Activated CD4-positive, alpha-beta T cell treated with anti-CD3 and anti-CD28 coated beads for 36 hours (primary cell): ENCODE results near the gene NRGN. TPM values are rescaled to one million over a fixed set of nuclear protein-coding genes. Genes with fewer than 3 reads are reported as not detected.
"Not testable (repeated sequence)": the region's sequence is repeated elsewhere in the genome, so short reads cannot be mapped to it uniquely, and the experiment has no call there.

Experiments used
- ATAC-seq: fragments of 200-7000 bp; cut with Tn5 transposase; one replicate; pipeline ENCODE4 v1.10.0; 2021; ENCODE audit warnings: mild to moderate bottlenecking, moderate library complexity
- CTCF ChIA-PET: fragments of 350-600 bp; sonication (Branson Sonifier 250); formaldehyde crosslinking; loops from one replicate; lab custom pipeline; 2021; ENCODE audit warnings: antibody characterized with exemption; lab: Charles Lee
- POLR2A ChIA-PET: fragments of 350-600 bp; sonication (Branson Sonifier 250); formaldehyde crosslinking; loops from one replicate; lab custom pipeline; 2021; ENCODE audit warnings: antibody characterized with exemption, inconsistent platforms; lab: Charles Lee
- DNase-seq: peaks from one replicate; pipeline ENCODE4 v3.0.0-alpha.2; 2020
- H3K27ac Mint-ChIP-seq: one replicate; pipeline ENCODE4 v1.8.0; 2021; ENCODE audit warnings: mixed read lengths
- H3K27me3 Mint-ChIP-seq: one replicate; pipeline ENCODE4 v1.8.0; 2021; ENCODE audit warnings: mixed read lengths
- H3K36me3 Mint-ChIP-seq: one replicate; pipeline ENCODE4 v1.8.0; 2021; ENCODE audit warnings: low read depth, mixed read lengths
- H3K4me1 Mint-ChIP-seq: one replicate; pipeline ENCODE4 v1.8.0; 2021; ENCODE audit warnings: mixed read lengths
- H3K4me3 Mint-ChIP-seq: one replicate; pipeline ENCODE4 v1.8.0; 2021; ENCODE audit warnings: mild to moderate bottlenecking, moderate library complexity, mixed read lengths
- H3K9me3 Mint-ChIP-seq: one replicate; pipeline ENCODE4 v1.8.0; 2021; ENCODE audit warnings: low read depth, mixed read lengths
- intact Hi-C, 2 experiments: fragments of 100-400 bp; cut with DNase I in 1 of 2; cut with micrococcal nuclease in 1 of 2; formaldehyde crosslinking; loops; one replicate each; pipeline versions ENCODE4 v1.14.2 to v1.15.1; 2022 to 2024; cut with DNase I, micrococcal nuclease
- total RNA-seq, 2 experiments: library from RNA; stranded (reverse); gene quantifications; one replicate each; pipeline ENCODE4 v1.2.3, GENCODE V29; 2021

NRGN gene
- total RNA-seq, 2 experiments from 2014 or later: 13.5 to 18.1 TPM

DNA sequence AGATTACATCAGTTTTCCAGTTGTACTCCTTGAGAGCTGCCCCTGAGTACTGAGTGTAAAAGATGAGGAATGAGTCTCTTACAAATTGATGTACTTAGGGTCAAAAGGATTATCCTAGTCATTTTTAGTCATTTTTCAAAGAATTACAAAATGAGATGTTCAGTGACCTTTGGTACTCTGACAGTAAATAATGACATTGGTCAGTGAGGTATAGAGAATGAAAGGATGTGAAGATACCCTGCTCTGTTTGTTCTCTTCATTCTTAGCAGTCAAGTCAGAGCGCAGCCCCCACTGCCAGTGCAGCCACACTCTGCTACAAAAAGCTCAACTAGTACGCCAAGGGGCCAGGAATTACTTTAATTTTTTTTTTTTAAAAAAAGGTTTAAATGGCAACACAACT lies 26.4 kb downstream of the NRGN start:
- Mint-ChIP-seq H3K36me3 (peaks cover 8% of the 10 kb centered on the region), H3K27ac (no peak overlapping the region), H3K27me3 (peaks cover 9% of the 10 kb centered on the region), H3K4me1 (peaks cover 11% of the 10 kb centered on the region), H3K9me3 (no peaks in the 10 kb centered on the region), H3K4me3 (no peak overlapping the region)
- ChIA-PET CTCF (interaction anchor here (1.3 to 1.7 kb wide), 5 partner anchors 10 to 95 kb away, joined by 3 to 5 read pairs (median 3); no protein-coding TSS in a partner anchor), POLR2A (interaction anchor here (0.6 kb wide), 1 partner anchor 14 kb away, joined by 3 read pairs; no protein-coding TSS in a partner anchor)
- DNase-seq (no peak), ATAC-seq (no peak)
- intact Hi-C loops: no loop called here

DNA sequence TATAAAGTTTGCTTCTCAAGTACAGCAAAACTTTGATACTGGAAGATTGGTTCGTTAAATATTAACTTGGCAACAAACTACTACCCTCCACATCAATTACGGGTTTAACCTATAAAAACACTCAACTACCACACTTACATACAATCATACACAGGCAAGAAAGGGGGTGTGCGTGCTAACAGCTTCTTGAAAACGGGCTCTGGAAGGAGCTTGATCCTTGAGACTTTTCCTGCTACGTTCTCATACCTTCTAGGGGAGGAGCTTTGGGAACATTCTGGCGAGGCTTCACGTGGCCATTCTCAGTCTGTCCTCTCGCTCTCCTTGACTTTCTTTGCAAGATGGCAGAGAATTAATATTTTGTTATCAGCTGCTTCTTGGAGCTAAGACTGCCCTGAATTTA lies 29.2 kb downstream of the NRGN start:
- ATAC-seq: no peak

DNA sequence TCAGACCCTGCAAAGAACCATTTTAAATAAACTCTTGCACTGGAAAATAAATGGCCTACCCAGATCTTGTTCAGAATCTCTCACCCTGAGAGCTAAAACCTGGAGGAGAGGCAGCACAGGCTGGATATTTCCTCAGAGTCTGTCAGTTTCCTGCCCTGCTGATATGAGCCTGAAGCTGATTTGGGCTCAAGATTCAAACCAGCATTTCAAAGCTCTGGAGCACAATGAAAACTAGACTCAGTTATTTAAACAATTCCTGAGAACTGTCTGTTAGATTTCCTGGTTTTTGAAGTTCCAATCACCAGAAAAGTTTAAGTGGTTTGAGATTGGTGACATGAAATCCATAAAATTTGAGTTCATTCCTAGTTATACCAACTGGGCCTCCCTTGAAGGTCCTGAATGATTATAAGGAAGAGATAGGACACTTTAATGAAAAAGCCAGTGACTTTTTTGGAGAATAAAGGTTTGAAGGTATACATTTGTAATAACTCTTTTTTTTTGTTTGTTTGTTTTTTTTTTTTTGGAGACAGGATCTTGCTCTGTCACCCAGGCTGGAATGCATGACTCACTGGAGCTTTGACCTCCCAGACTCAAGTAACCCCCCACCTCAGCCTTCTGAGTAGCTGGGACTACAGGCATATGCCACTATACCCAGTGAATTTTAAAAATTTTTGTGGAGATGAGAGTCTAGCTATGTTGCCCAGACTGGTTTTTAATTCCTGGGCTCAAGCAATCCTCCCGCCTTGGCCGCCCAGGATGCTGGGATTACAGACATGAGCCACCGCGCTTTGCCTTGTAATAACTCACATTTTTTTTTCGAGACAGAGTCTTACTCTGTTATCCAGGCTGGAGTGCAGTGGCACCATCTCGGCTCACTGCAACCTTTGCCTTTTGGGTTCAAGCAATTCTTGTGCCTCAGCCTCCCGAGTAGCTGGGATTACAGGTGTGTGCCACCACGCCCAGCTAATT lies 30.3 kb downstream of the NRGN start:
- H3K4me3 Mint-ChIP-seq: no peak overlapping the region
- CTCF ChIA-PET: interaction anchor here (0.5 to 2.2 kb wide), 7 partner anchors 9 to 578 kb away, joined by 3 to 8 read pairs (median 3); partner anchors contain the start of genes SIAE and SPA17

More for the DNA sequence above, 29.2 kb downstream of the NRGN start:
- POLR2A ChIA-PET: interaction anchor here (1.0 kb wide), 1 partner anchor 32 kb away, joined by 3 read pairs; the partner anchor contains the start of gene MSANTD2
- Mint-ChIP-seq H3K4me3 (no peak overlapping the region), H3K27ac (no peak overlapping the region), H3K27me3 (no peaks in the 10 kb centered on the region), H3K36me3 (peaks cover 17% of the 10 kb centered on the region), H3K4me1 (no peaks in the 10 kb centered on the region), H3K9me3 (no peaks in the 10 kb centered on the region)
- CTCF ChIA-PET: interaction anchor here (0.7 to 2.2 kb wide), 4 partner anchors 11 to 100 kb away, joined by 3 to 8 read pairs (median 4); no protein-coding TSS in a partner anchor
- DNase-seq: no peak
- intact Hi-C loops: no loop called here

DNA sequence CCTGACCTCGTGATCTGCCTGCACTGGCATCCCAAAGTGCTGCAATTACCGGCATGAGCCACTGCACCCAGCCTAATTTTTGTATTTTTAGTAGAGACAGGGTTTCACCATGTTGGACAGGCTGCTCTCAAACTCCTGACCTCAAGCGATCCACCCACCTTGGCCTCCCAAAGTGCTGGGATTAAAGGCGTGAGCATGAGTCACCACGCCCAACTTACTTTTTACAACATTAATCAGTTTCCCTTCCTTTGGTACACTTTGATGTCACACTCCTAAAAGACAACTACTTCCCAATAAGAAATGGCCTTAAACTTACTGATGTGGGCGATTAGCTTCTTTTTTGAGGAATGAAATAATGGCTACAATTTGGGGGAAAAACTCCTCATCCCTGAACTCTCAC lies 31.2 kb downstream of the NRGN start:
- H3K4me3 Mint-ChIP-seq, ATAC-seq, DNase-seq, H3K9me3 Mint-ChIP-seq, H3K4me1 Mint-ChIP-seq, POLR2A ChIA-PET, H3K27me3 Mint-ChIP-seq, intact Hi-C loops, H3K27ac Mint-ChIP-seq: not testable (repeated sequence)
- CTCF ChIA-PET: interaction anchor here (0.6 to 1.4 kb wide), 4 partner anchors 23 to 927 kb away, joined by 3 read pairs; no protein-coding TSS in a partner anchor
- H3K36me3 Mint-ChIP-seq: peaks cover 17% of the 10 kb centered on the region

More for the DNA sequence above, 30.3 kb downstream of the NRGN start:
- Mint-ChIP-seq H3K27ac (no peak overlapping the region), H3K36me3 (peaks cover 17% of the 10 kb centered on the region), H3K9me3 (no peaks in the 10 kb centered on the region), H3K4me1 (no peaks in the 10 kb centered on the region), H3K27me3 (no peaks in the 10 kb centered on the region)
- POLR2A ChIA-PET: interaction anchor here (0.6 kb wide), 1 partner anchor 52 kb away, joined by 5 read pairs; no protein-coding TSS in a partner anchor
- intact Hi-C loops: no loop called here
- DNase-seq (no peak), ATAC-seq (no peak)

- Mint-ChIP-seq H3K27ac (no peak overlapping the region), H3K9me3 (no peaks in the 10 kb centered on the region), H3K4me1 (peaks cover 15% of the 10 kb centered on the region), H3K36me3 (peaks cover 8% of the 10 kb centered on the region), H3K27me3 (no peaks in the 10 kb centered on the region), H3K4me3 (no peak overlapping the region)
- ATAC-seq: no peak
- ChIA-PET CTCF (interaction anchor here (1.7 kb wide), 1 partner anchor 10 kb away, joined by 5 read pairs; no protein-coding TSS in a partner anchor), POLR2A (no interaction called here)
- no peak for DNase-seq
- intact Hi-C loops: no loop called here
These were observed 37.3 kb downstream of the NRGN start for GRCh38 chr11:124776865-124777645.

GRCh38 chr11:124778281-124778680 lies 38.5 kb downstream of the NRGN start:
- ChIA-PET CTCF (interaction anchor here (0.6 to 2.6 kb wide), 6 partner anchors 13 to 118 kb away, joined by 3 to 12 read pairs (median 4); no protein-coding TSS in a partner anchor), POLR2A (no interaction called here)
- DNase-seq: no peak
- no peaks in the 10 kb centered on the region for H3K27me3 Mint-ChIP-seq
- H3K9me3 Mint-ChIP-seq: no peaks in the 10 kb centered on the region
- no peak overlapping the region for H3K27ac Mint-ChIP-seq
- intact Hi-C loops: no loop called here
- H3K4me1 Mint-ChIP-seq: peaks cover 15% of the 10 kb centered on the region
- H3K36me3 Mint-ChIP-seq: peaks cover 4% of the 10 kb centered on the region
- no peak for ATAC-seq
- no peak overlapping the region for H3K4me3 Mint-ChIP-seq

- H3K36me3 Mint-ChIP-seq: peaks cover 4% of the 10 kb centered on the region
- no peaks in the 10 kb centered on the region for H3K9me3 Mint-ChIP-seq
- CTCF ChIA-PET: interaction anchor here (1.0 to 2.6 kb wide), 9 partner anchors 9 to 110 kb away, joined by 3 to 12 read pairs (median 5); no protein-coding TSS in a partner anchor
- no peaks in the 10 kb centered on the region for H3K27me3 Mint-ChIP-seq
- intact Hi-C loops: no loop called here
- H3K4me3 Mint-ChIP-seq: no peak overlapping the region
- DNase-seq (no peak), ATAC-seq (no peak)
- POLR2A ChIA-PET: interaction anchor here (0.6 kb wide), 1 partner anchor 14 kb away, joined by 3 read pairs; no protein-coding TSS in a partner anchor
- H3K4me1 Mint-ChIP-seq: peaks cover 17% of the 10 kb centered on the region
- no peak overlapping the region for H3K27ac Mint-ChIP-seq
These were observed 39.8 kb downstream of the NRGN start for GRCh38 chr11:124779568-124779967.

- ATAC-seq (no peak), DNase-seq (no peak)
- ChIA-PET CTCF (interaction anchor here (0.5 to 2.4 kb wide), 3 partner anchors 10 to 20 kb away, joined by 3 to 15 read pairs (median 3); no protein-coding TSS in a partner anchor), POLR2A (interaction anchor here (0.7 kb wide), 1 partner anchor 746 kb away, joined by 4 read pairs; no protein-coding TSS in a partner anchor)
- H3K9me3 Mint-ChIP-seq: no peaks in the 10 kb centered on the region
- no peak overlapping the region for H3K4me3 Mint-ChIP-seq
- H3K36me3 Mint-ChIP-seq: no peaks in the 10 kb centered on the region
- no peaks in the 10 kb centered on the region for H3K27me3 Mint-ChIP-seq
- H3K27ac Mint-ChIP-seq: no peak overlapping the region
- intact Hi-C loops: no loop called here
- H3K4me1 Mint-ChIP-seq: peaks cover 5% of the 10 kb centered on the region
These were observed 43.3 kb downstream of the NRGN start for GRCh38 chr11:124783002-124783401.

DNA sequence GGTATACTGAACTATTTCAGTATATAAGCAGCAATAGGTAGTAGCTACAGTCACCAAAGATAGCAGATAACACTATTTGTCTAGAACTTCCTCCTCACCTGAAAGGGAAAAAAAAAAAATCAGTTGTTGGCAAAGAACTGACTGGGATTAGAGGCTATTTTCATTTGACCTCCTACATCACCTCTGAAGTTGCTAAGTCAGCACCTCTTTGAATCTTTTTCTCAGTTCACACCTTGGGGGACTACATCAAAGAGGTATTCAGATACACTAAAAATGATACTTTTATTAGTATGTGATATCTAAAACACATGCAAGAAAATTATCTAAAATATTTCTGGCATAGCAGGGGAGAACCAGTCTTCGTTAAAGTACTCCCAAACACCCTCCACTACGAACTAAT lies 44.3 kb downstream of the NRGN start:
- Mint-ChIP-seq H3K36me3 (no peaks in the 10 kb centered on the region), H3K4me1 (peaks cover 2% of the 10 kb centered on the region), H3K9me3 (no peaks in the 10 kb centered on the region), H3K27ac (no peak overlapping the region), H3K4me3 (no peak overlapping the region), H3K27me3 (no peaks in the 10 kb centered on the region)
- intact Hi-C loops: no loop called here
- POLR2A ChIA-PET: no interaction called here
- DNase-seq (no peak), ATAC-seq (no peak)
- CTCF ChIA-PET: interaction anchor here (1.3 to 2.4 kb wide), 3 partner anchors 9 to 18 kb away, joined by 3 to 15 read pairs (median 4); no protein-coding TSS in a partner anchor

DNA sequence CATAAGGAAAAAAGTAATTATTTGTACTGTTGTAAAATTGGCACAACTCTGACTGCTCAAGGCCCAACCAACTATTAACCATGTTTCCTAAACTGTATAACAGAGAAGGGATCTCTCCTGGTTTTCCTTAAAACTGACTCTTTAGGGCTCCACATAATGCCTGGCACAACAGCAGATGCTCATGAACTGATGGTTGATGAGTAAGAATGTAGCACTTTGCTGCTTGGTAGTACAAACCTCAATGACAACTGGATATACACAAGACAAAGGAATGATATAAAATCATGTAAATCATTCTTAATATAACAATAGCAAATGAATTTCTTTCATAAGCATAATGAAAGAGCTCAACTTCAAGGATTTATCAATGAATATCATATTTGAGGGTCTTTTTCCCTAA lies 48.8 kb downstream of the NRGN start:
- ATAC-seq (no peak), DNase-seq (no peak)
- H3K36me3 Mint-ChIP-seq: no peaks in the 10 kb centered on the region
- H3K27ac Mint-ChIP-seq: no peak overlapping the region
- peaks cover 23% of the 10 kb centered on the region for H3K4me1 Mint-ChIP-seq
- no peaks in the 10 kb centered on the region for H3K27me3 Mint-ChIP-seq
- intact Hi-C loops: no loop called here
- H3K4me3 Mint-ChIP-seq: no peak overlapping the region
- CTCF ChIA-PET: interaction anchor here (0.8 to 1.9 kb wide), 4 partner anchors 9 to 118 kb away, joined by 3 to 5 read pairs (median 4); no protein-coding TSS in a partner anchor
- H3K9me3 Mint-ChIP-seq: no peaks in the 10 kb centered on the region
- POLR2A ChIA-PET: no interaction called here
